ENCODE data around the gene NUP133. TPM values are rescaled to one million over a fixed set of nuclear protein-coding genes. Genes with fewer than 3 reads are reported as not detected.

NUP133 gene
- 32.1 and 37.2 TPM in 2 replicates for total RNA-seq

DNA sequence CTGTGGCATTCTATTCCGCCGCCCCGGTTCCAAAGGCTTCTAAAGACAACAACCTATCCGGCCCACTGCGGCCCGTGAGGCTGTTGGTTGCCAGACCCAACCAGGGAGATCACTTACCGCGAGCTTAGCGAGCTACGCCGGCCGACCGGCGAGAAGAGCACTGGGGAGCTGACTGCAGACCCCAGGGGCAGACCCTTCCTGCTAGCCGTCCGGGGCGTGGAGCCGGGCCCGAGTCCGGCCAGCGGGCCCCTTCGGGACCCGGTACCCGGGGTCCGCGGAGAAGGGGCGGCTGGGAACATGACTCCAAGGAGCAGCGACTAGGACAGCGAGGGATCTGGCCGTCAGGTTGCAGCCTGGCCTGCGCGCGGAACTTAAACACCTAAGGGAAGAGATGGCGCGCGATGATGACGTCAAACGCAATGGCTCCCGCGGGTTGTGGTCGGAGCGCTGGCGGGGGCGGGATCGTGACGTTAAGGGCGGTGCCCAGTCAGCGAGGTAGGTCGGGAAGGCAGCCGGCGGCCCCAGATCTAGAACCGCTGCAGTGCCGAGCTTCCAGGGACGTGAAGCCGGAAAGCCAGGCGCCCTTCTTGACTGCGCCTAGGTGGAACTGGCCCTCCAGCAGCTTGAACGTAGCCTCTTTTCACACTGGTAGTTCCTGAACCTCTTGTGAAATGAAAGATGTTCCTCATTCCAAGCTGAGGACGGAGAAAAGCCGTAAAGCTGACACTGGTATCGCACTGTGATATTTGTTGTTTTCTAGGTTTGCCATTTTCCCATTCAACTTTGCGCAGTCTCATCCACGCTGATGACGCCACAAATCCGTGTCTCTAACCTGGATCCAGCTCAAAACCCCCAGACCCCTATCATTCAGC, at the start of gene NUP133:
Gene NUP133, minus strand, starts transcription at position 391 of the 872 bp plus-strand sequence. Its CDS starts 92 bp downstream, at position 299.

DNA sequence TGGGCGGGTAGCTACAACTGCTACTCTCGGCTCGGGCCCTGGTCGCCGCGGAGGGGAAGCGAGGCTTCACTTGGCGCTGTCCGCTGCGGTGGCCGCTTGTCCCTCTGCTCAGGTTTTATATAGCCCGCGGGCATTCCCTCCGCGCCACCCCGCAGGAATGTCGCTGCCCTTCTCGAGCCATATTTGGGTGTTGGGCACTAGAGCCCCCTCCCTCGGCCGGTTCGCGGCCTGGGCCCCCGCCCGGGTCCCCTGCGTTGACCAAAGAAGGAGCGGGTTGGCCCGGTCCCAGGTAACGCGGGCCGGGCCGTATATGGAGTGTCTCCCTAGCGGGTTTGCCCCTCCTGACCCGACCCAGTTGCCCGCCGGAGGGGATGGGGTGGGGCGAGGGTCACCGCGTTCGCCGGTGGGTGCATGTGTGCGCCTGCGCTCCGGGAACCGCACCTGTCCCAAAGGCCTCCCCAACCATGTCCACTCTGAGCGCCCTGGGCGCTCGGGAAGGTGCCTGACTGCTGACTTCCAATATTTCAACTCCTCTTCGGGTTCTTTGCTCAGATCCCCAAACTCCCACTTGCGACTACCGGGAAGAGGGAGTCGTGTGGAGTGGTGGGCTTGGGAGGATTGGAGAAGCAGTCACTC, 74.0 kb downstream of the NUP133 start, which contains the start of gene ACTA1:
Gene ACTA1, minus strand, starts transcription at position 90 of the 636 bp plus-strand sequence. CDS start 979 bp downstream, outside the sequence.

Other genes starting within 250 kb of the NUP133 start
- 35.4 and 38.9 TPM in 2 replicates for gene RAB4A, start 237.2 kb downstream of the NUP133 start, total RNA-seq
- 9.8 and 10.2 TPM in 2 replicates for gene CCSAP, start 165.3 kb downstream of the NUP133 start, total RNA-seq
- gene ACTA1, start 74.2 kb downstream of the NUP133 start, total RNA-seq: 0.14 TPM in 1 of 2 replicates, not detected in the other
- 17.8 and 18.8 TPM in 2 replicates for gene ABCB10, start 50.4 kb upstream of the NUP133 start, total RNA-seq
- gene TAF5L, start 117.8 kb upstream of the NUP133 start, total RNA-seq: 13.4 and 19.2 TPM in 2 replicates
- gene URB2, start 117.9 kb upstream of the NUP133 start, total RNA-seq: 9.5 and 19.1 TPM in 2 replicates

Data from smooth muscle cell of the umbilical artery (primary cell).